Caco-2 (cell line): ENCODE data around the gene CFAP92. TPM values are rescaled to one million over a fixed set of nuclear protein-coding genes. Genes with fewer than 3 reads are reported as not detected.

Experiments
- BruUV-seq: library from RNA; stranded (reverse); fragments of 400-500 nt; replicated peaks from 2 replicates; lab custom pipeline; 2021; lab: Mats Ljungman, UMichigan
- CTCF ChIA-PET: fragments of 300-600 bp; sonication (Branson Sonifier 250); formaldehyde crosslinking; loops from one replicate; lab custom pipeline; 2022; ENCODE audit warnings: antibody characterized with exemption; lab: Charles Lee
- POLR2A ChIA-PET: fragments of 300-600 bp; sonication (Branson Sonifier 250); formaldehyde crosslinking; loops from one replicate; lab custom pipeline; 2022; ENCODE audit warnings: antibody characterized with exemption; lab: Charles Lee
- DNase-seq, 2 experiments: peaks; one replicate each; pipeline versions ENCODE4 v3.0.0 to v3.0.0-alpha.2; 2020 to 2022
- H3K27me3 ChIP-seq: replicated peaks from 2 replicates; pipeline ENCODE4 v1.6.0; 2011; ENCODE audit warnings: low read length; ENCODE audit not compliant: control insufficient read depth, insufficient read depth
- H3K36me3 ChIP-seq: 2 replicates; pipeline ENCODE4 v1.5.1; 2011; ENCODE audit warnings: low read length; ENCODE audit not compliant: control insufficient read depth, insufficient read depth
- H3K4me1 ChIP-seq: fragments of 250-450 bp; sonication (Bioruptor Pico); 2 replicates; pipeline ENCODE4 v1.5.1; 2020; ENCODE audit warnings: mild to moderate bottlenecking
- H3K4me3 ChIP-seq: 2 replicates; pipeline ENCODE4 v1.5.1; 2011; ENCODE audit warnings: low read depth, mild to moderate bottlenecking, control low read depth, low read length
- H3K9me3 ChIP-seq: fragments of 250-450 bp; sonication (Bioruptor Pico); 2 replicates; pipeline ENCODE4 v1.5.1; 2020; ENCODE audit warnings: mild to moderate bottlenecking, moderate library complexity
- H3K27ac Mint-ChIP-seq: one replicate; pipeline ENCODE4 v1.8.0; 2022; ENCODE audit warnings: mixed read lengths; ENCODE audit not compliant: unreplicated experiment
- H3K27me3 Mint-ChIP-seq: one replicate; pipeline ENCODE4 v1.8.0; 2022; ENCODE audit warnings: mixed read lengths; ENCODE audit not compliant: insufficient read depth, unreplicated experiment
- H3K36me3 Mint-ChIP-seq: one replicate; pipeline ENCODE4 v1.8.0; 2022; ENCODE audit warnings: mild to moderate bottlenecking, mixed read lengths; ENCODE audit not compliant: insufficient read depth, unreplicated experiment
- H3K4me1 Mint-ChIP-seq: one replicate; pipeline ENCODE4 v1.8.0; 2022; ENCODE audit warnings: low read depth, mixed read lengths; ENCODE audit not compliant: unreplicated experiment
- H3K4me3 Mint-ChIP-seq: one replicate; pipeline ENCODE4 v1.8.0; 2022; ENCODE audit warnings: mild to moderate bottlenecking, moderate library complexity, mixed read lengths; ENCODE audit not compliant: unreplicated experiment
- H3K9me3 Mint-ChIP-seq: one replicate; pipeline ENCODE4 v1.8.0; 2022; ENCODE audit warnings: mixed read lengths; ENCODE audit not compliant: unreplicated experiment
- CTCF ChIP-seq, 2 experiments: fragments of 200-600 bp in 1 of 2; IDR thresholded peaks; 1 replicate in 1 of 2; 2 replicates in 1 of 2; pipeline versions ENCODE4 v1.5.1 to v1.8.0; 2011 to 2022; ENCODE audit warnings: antibody characterized with exemption in 1 of 2, control low read depth in 1 of 2, inconsistent platforms in 1 of 2, low read depth in 1 of 2, low read length in 1 of 2, mild to moderate bottlenecking in 1 of 2, moderate library complexity in 1 of 2; ENCODE audit not compliant: insufficient read depth in 1 of 2, severe bottlenecking in 1 of 2, unreplicated experiment in 1 of 2
- intact Hi-C: fragments of 100-400 bp; cut with micrococcal nuclease; formaldehyde crosslinking; loops from one replicate; pipeline ENCODE4 v1.10.0; 2022; ENCODE audit not compliant: unreplicated experiment
- total RNA-seq: library from RNA; stranded (reverse); gene quantifications from 2 replicates; pipeline ENCODE4 v1.2.3, GENCODE V29; 2022

CFAP92 gene
- total RNA-seq, 1 experiment from 2014 or later, result 5.9 TPM

DNA sequence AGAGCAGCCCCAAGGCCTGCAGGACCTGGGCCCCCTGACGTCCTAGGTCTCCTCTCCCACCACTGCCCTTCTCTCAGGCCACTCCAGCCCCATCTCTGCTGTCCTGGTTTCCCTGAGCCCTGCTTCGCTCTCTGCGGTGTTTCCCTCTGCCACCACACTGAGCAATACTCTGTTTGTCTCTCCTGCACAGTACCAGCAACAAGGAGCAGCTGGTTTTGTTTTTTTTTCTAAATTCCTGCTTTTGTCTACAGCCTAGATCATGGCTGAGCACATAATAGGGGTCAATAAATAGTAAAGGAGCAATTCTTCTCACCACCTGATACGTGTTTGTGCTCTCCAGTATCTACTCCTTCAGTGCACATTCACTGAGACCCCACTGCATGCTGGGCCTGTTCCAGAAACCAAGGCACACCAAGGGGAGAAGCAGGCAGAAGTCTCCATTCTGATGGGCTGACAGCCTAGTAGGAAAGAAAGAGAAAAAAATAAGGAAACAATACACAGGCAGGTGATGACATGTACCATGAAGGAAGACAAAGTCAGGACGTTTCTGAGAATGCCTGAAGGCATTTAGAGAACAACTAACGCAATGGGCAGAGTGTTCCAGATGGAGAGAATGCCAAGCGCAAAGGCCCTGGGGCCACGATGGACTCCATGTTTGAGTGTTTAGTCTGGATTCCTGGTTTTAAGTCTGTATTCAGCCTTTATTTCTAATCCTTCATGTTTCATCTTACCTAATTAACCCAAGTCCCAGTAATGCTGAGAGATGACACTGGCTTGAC lies 120.4 kb downstream of the CFAP92 start:
- no peaks in the 10 kb centered on the region for H3K27me3 Mint-ChIP-seq

DNA sequence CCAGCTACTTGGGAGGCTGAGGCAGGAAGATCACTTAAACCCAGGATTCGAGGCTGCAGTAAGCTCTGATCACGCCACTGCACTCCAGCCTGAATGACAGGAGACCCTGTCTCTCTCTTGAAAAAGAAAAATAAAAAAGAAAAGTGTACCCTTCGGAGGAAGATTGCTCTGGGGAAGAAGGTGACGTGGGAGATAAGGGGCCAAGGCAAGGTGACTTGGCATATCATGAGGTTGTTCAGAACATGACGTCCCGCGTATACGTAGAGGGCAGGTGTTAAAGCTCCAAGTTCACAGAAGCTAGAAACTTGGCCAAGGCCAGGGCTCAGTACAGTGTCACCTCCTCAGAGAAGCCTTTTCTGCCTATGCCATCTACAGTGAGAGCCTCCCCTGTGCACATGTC lies 121.1 kb downstream of the CFAP92 start:
- Mint-ChIP-seq H3K27me3 (no peaks in the 10 kb centered on the region), H3K27ac (no peak overlapping the region), H3K4me1 (peaks cover 4% of the 10 kb centered on the region), H3K4me3 (no peak overlapping the region), H3K36me3 (no peaks in the 10 kb centered on the region), H3K9me3 (no peaks in the 10 kb centered on the region)
- Histone ChIP-seq H3K27me3 (no peaks in the 10 kb centered on the region), H3K9me3 (no peaks in the 10 kb centered on the region), H3K4me1 (no peaks in the 10 kb centered on the region), H3K4me3 (no peak overlapping the region), H3K36me3 (no peaks in the 10 kb centered on the region)
- ChIA-PET POLR2A (no interaction called here), CTCF (no interaction called here)
- DNase-seq, result no peak
- intact Hi-C loops, result no loop called here
- no peak for TF ChIP-seq CTCF (IDR thresholded peaks at IDR 0.05; ENCODE audit: insufficient read depth in 1 of 2, low read depth in 1 of 2, low read length in 1 of 2, severe bottlenecking in 1 of 2, unreplicated experiment in 1 of 2)
- no TSS peak for BruUV-seq

More for the DNA sequence above, 120.4 kb downstream of the CFAP92 start:
- no TSS peak for BruUV-seq
- no peaks in the 10 kb centered on the region for H3K9me3 ChIP-seq
- H3K27me3 ChIP-seq, result no peaks in the 10 kb centered on the region
- H3K4me3 Mint-ChIP-seq, result no peak overlapping the region
- POLR2A ChIA-PET, result no interaction called here
- DNase-seq, result no peak
- H3K27ac Mint-ChIP-seq, result no peak overlapping the region
- H3K36me3 Mint-ChIP-seq, result peaks cover 2% of the 10 kb centered on the region
- peaks cover 6% of the 10 kb centered on the region for H3K4me1 ChIP-seq
- no peak overlapping the region for H3K4me3 ChIP-seq
- no peak for TF ChIP-seq CTCF (IDR thresholded peaks at IDR 0.05; ENCODE audit: insufficient read depth in 1 of 2, low read depth in 1 of 2, low read length in 1 of 2, severe bottlenecking in 1 of 2, unreplicated experiment in 1 of 2)
- H3K4me1 Mint-ChIP-seq, result peaks cover 9% of the 10 kb centered on the region
- intact Hi-C loops, result no loop called here
- H3K9me3 Mint-ChIP-seq, result no peaks in the 10 kb centered on the region
- CTCF ChIA-PET, result no interaction called here
- no peaks in the 10 kb centered on the region for H3K36me3 ChIP-seq

DNA sequence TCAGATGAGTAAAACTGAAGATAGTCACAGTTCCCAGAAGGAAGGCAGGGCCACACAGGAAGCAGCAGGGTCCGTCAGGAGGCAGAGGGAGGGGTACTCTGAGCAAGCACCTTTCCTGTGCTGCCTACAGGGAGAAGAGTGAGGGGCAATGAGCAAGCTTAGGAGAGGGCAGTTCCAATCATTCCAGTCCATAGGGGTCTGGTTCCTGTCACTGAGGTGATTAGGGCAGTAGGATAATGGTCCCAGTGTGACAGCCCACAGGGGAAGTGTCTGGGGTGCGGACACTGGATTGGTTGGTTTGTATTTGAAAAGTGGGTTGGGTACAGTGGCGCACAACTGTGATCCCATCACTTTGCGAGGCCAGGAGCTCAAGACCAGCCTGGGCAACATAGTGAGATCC lies 121.6 kb downstream of the CFAP92 start:
- POLR2A ChIA-PET, result no interaction called here

More for the DNA sequence above, 121.6 kb downstream of the CFAP92 start:
- no peak overlapping the region for H3K4me3 ChIP-seq
- no peaks in the 10 kb centered on the region for H3K4me1 Mint-ChIP-seq
- H3K9me3 ChIP-seq, result no peaks in the 10 kb centered on the region
- H3K27me3 ChIP-seq, result no peaks in the 10 kb centered on the region
- H3K27ac Mint-ChIP-seq, result no peak overlapping the region
- no peak for TF ChIP-seq CTCF (IDR thresholded peaks at IDR 0.05; ENCODE audit: insufficient read depth in 1 of 2, low read depth in 1 of 2, low read length in 1 of 2, severe bottlenecking in 1 of 2, unreplicated experiment in 1 of 2)
- no TSS peak for BruUV-seq
- H3K27me3 Mint-ChIP-seq, result no peaks in the 10 kb centered on the region
- intact Hi-C loops, result no loop called here
- DNase-seq, result no peak
- H3K36me3 ChIP-seq, result no peaks in the 10 kb centered on the region
- CTCF ChIA-PET, result no interaction called here
- H3K9me3 Mint-ChIP-seq, result no peaks in the 10 kb centered on the region
- no peak overlapping the region for H3K4me3 Mint-ChIP-seq
- no peaks in the 10 kb centered on the region for H3K36me3 Mint-ChIP-seq
- no peaks in the 10 kb centered on the region for H3K4me1 ChIP-seq
